T-helper 1 cell treated with Interleukin-12 subunit alpha and Interleukin-12 subunit beta and Interleukin-4 antibody, amounts not matched to agents 30 μg/mL and 1 μg/mL, for 36 hours (primary cell): ENCODE results near the gene NR5A1.

ENCODE experiments used
- H3K27ac Mint-ChIP-seq: one replicate; pipeline ENCODE4 v1.8.0; 2021; ENCODE audit warnings: mild to moderate bottlenecking, mixed read lengths
- H3K27me3 Mint-ChIP-seq: one replicate; pipeline ENCODE4 v1.8.0; 2021; ENCODE audit warnings: low read depth, mixed read lengths
- H3K36me3 Mint-ChIP-seq: one replicate; pipeline ENCODE4 v1.8.0; 2021; ENCODE audit warnings: low read depth, mixed read lengths
- H3K4me1 Mint-ChIP-seq: one replicate; pipeline ENCODE4 v1.8.0; 2021; ENCODE audit warnings: low read depth, mixed read lengths
- H3K4me3 Mint-ChIP-seq: one replicate; pipeline ENCODE4 v1.8.0; 2021; ENCODE audit warnings: mild to moderate bottlenecking, moderate library complexity, mixed read lengths
- H3K9me3 Mint-ChIP-seq: one replicate; pipeline ENCODE4 v1.8.0; 2021; ENCODE audit warnings: mixed read lengths

Gene NR5A1

DNA sequence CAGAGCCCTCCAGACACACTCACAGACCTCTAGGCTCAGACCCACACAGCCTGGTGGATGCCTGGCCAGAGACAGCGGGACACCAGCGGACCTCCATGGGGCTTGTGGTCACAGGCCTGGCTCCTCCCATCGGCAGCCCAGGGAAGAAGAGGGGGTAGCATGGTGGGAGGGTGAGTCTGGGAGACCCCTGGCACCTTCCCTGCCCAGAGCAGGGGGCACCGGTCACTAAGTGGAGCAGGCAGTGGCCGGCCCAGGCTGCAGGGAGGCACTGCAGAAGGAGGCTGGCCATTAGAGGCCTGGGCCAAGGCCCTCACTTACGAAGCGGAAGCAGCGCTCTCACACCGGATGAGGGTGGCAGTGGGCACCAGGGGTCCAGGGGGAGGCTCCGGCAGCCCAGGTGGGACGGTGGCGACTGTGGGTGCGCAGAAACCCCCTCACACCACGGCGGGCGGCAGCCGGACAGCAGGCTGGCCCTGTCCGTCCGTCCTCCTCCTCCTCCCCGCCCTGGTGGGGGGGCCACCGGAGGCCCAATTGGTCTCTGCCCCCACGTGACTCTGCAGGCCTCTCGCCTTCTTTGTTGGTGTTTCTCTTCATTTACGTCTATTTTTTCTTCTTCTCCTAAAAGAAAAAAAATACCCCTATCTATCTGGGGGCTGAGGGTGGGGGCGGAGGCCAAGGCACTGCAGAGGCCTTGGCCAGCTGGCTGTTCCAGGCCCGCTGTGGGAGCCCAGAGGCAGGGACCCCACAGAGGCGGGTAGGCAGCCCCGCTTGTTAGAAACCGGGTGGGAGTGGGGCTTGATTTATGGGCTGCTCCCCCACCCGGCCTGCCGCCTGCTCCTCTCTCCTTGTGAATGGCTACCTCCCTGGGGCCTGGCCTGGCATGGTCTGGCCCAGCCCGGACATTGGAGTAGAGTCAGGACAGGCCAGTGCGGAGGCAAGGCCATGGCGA is at the start of gene NR5A1:
NR5A1 (minus strand) TSS at position 469 of the 949 bp plus-strand sequence. CDS start 4,004 bp downstream, outside the sequence.
- H3K4me3 Mint-ChIP-seq: no peak within 1 kb of the TSS
- no peak within 1 kb of the TSS for H3K27ac Mint-ChIP-seq
- H3K36me3 Mint-ChIP-seq: peaks cover 2% of the 10 kb centered on the region
- H3K27me3 Mint-ChIP-seq: peaks cover 25% of the 10 kb centered on the region
- H3K9me3 Mint-ChIP-seq: no peaks in the 10 kb centered on the region
- peaks cover 6% of the 10 kb centered on the region for H3K4me1 Mint-ChIP-seq

DNA sequence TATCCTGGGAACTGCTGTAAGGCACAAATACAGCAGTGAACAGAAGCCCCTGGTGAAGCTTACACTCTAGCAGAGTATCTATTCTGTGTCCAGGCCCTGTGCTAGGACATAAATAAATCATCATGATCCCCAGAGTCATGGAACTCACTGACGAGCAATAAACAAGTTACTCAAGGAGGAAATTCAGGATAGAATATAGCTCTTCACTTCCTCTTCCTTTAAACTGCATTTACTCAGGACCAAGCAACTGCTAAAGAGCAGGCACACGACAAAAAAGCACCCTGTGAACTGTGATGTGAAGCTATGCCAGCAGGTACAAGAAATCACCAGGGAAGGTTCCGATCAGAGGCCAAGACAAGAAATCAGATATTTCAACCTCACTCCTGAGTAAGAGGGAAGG is 47.8 kb upstream of the NR5A1 start:
- peaks cover 2% of the 10 kb centered on the region for H3K4me1 Mint-ChIP-seq
- H3K4me3 Mint-ChIP-seq: no peak overlapping the region
- H3K36me3 Mint-ChIP-seq: no peaks in the 10 kb centered on the region
- no peaks in the 10 kb centered on the region for H3K9me3 Mint-ChIP-seq
- no peaks in the 10 kb centered on the region for H3K27me3 Mint-ChIP-seq
- H3K27ac Mint-ChIP-seq: no peak overlapping the region

DNA sequence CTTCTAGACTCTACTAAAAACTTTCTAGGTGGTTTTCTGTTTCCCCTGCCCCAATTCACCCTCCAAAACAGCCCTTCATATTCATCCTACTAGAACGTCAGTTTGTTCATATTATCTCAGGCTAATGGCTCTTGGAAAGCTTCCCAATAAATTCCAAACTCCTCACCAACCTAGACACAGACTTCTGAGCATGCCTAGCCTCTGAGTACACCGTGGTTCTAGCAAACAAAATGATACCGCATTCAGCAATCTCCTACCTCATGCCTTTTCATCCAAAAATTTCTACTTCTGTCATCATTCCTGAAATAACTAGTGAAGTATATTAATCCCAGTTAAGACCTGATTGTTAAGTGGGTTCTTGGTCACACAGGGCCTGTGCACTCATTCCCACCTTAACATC is 46.5 kb upstream of the NR5A1 start:
- Mint-ChIP-seq H3K4me3 (no peak overlapping the region), H3K27me3 (no peaks in the 10 kb centered on the region), H3K4me1 (peaks cover 7% of the 10 kb centered on the region), H3K9me3 (no peaks in the 10 kb centered on the region), H3K36me3 (no peaks in the 10 kb centered on the region), H3K27ac (no peak overlapping the region)

DNA sequence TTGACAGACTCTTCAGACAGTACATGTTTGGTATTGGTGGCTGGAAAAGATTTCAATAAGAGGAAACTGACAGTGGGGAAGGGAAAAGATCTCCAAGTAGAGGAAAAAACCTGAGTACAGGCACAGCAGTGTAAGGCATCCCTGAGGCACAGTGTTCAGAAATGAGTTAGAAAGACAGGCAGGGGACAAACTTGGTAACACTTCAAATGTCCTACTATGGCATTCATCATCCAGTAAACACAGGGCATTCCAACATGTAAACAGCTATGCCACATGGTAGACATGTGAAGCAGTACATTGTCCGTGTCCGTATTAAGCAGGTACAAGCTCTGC is 45.0 kb upstream of the NR5A1 start:
- no peaks in the 10 kb centered on the region for H3K36me3 Mint-ChIP-seq
- H3K27ac Mint-ChIP-seq: no peak overlapping the region
- H3K4me3 Mint-ChIP-seq: no peak overlapping the region
- no peaks in the 10 kb centered on the region for H3K27me3 Mint-ChIP-seq
- no peaks in the 10 kb centered on the region for H3K9me3 Mint-ChIP-seq
- peaks cover 9% of the 10 kb centered on the region for H3K4me1 Mint-ChIP-seq

DNA sequence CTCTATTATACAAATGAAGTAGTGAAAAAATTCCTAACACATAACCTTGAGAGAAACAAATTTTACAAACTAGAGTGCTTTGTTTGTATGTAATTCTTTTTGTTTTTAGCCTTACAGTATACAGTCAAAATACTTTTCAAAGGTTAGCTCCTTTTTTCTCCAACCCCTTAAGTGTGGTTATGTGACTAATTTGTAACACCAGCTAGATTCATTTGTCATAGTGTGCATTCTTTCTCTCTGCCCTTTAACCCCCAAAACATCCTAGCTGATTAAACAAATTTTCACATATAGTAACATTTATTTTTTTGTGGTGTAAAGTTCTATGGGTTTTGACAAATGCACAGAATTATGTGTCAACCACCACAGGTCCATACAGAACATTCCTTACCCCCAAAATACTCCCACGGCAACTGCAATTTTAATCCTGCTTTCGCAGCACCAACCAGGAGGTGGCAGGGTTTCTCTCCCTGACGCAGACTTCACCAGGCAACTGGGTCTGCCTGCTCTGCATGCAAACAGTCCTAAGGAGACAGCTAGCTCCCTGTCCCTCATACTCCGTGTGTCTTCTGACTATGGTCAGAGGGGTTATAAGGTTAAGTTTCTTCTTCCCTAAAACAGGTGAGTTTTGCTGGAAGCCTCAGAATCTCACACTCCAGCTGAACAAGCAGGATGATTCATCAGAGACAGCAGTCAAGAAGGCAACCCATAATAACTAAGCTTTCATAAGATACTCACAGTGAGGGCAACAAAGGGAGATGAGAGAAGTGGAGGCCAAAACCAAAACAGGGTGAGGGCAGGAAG is 44.5 kb upstream of the NR5A1 start:
- Mint-ChIP-seq H3K9me3 (no peaks in the 10 kb centered on the region), H3K27me3 (no peaks in the 10 kb centered on the region), H3K4me3 (no peak overlapping the region), H3K36me3 (no peaks in the 10 kb centered on the region), H3K27ac (no peak overlapping the region), H3K4me1 (peaks cover 9% of the 10 kb centered on the region)

DNA sequence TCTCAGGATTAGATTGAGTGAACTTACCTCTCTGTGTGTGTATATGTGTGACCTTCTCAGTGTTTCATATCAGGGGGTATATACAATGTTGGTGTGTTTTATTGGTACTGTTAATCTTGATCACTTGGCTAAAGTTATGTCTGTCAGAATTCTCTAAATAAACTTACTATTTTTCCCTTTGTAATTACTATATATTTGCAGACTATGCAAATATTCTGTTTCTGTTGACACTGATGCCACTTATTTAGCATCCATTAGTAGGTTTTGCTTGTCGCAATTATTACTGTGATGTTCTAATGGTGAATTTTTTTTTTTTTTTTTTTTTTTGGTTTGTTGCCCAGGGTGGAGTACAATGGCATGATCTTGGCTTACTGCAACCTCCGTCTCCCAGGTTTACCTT is 42.9 kb upstream of the NR5A1 start:
- no peaks in the 10 kb centered on the region for H3K27me3 Mint-ChIP-seq
- peaks cover 9% of the 10 kb centered on the region for H3K4me1 Mint-ChIP-seq
- H3K9me3 Mint-ChIP-seq: no peaks in the 10 kb centered on the region
- H3K4me3 Mint-ChIP-seq: no peak overlapping the region
- no peaks in the 10 kb centered on the region for H3K36me3 Mint-ChIP-seq
- no peak overlapping the region for H3K27ac Mint-ChIP-seq

DNA sequence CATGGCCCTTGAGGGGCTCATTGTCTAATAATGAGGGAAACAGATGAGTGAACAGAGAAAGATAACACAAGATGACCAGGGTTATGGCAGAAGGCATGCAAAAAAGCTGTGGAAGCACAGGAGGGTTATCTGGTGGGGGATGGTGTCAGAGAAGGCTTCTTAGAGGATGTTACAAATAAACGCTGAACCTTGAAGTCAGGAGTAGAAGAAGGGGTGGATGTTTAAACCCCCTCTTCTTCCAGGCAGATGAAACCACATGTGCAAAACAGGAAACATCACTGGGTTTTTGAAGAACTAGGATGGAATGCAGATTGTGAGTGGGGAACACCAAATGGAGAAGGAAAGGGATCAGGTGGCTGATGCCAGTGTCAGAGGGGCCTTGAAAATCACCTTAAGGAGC is 41.8 kb upstream of the NR5A1 start:
- no peak overlapping the region for H3K27ac Mint-ChIP-seq
- no peaks in the 10 kb centered on the region for H3K36me3 Mint-ChIP-seq
- no peak overlapping the region for H3K4me3 Mint-ChIP-seq
- H3K9me3 Mint-ChIP-seq: no peaks in the 10 kb centered on the region
- no peaks in the 10 kb centered on the region for H3K27me3 Mint-ChIP-seq
- peaks cover 9% of the 10 kb centered on the region for H3K4me1 Mint-ChIP-seq

DNA sequence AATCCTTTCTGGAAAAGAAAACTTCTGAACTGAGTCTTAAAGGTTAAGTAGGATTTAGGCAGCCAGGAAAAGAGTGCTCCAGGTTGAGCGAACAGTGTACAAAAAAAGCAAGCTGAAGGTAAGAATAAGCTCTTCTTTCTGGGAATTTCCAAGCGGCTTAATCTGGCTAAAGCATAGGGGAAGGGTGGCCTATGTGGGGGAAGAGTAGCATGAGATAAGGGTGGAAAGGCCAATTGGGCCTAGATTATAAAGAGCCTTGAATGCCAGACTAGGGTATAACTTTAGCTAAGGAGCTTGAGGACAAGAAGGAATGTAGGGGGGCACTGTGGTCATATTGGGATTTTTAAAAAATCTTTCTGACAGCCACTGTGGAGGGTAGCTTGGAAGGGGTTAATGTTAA is 37.3 kb upstream of the NR5A1 start:
- H3K4me1 Mint-ChIP-seq: peaks cover 7% of the 10 kb centered on the region
- no peaks in the 10 kb centered on the region for H3K36me3 Mint-ChIP-seq

DNA sequence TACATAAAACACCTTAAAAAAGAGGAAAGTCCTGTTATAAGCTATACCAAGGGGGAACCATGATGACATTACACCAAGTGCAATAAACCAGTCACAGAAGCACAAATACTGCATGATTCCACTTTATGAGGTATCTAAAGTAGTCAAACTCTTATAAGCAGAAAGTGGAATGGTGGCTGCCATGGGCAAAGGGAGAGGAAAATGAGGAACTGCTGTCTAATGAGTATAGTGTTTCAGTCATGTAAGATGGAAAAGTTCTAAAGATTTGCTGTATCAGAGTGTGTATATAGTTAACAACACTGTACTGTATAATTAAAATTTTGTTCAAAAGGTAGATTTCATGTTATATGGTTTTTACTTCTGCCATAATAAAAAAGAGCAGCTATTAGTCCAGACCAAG is 34.6 kb upstream of the NR5A1 start:
- no peak overlapping the region for H3K27ac Mint-ChIP-seq
- H3K36me3 Mint-ChIP-seq: no peaks in the 10 kb centered on the region
- no peak overlapping the region for H3K4me3 Mint-ChIP-seq
- no peaks in the 10 kb centered on the region for H3K4me1 Mint-ChIP-seq
- no peaks in the 10 kb centered on the region for H3K9me3 Mint-ChIP-seq
- peaks cover 4% of the 10 kb centered on the region for H3K27me3 Mint-ChIP-seq

More for the DNA sequence above, 37.3 kb upstream of the NR5A1 start:
- Mint-ChIP-seq H3K4me3 (no peak overlapping the region), H3K9me3 (no peaks in the 10 kb centered on the region), H3K27ac (no peak overlapping the region), H3K27me3 (peaks cover 4% of the 10 kb centered on the region)

DNA sequence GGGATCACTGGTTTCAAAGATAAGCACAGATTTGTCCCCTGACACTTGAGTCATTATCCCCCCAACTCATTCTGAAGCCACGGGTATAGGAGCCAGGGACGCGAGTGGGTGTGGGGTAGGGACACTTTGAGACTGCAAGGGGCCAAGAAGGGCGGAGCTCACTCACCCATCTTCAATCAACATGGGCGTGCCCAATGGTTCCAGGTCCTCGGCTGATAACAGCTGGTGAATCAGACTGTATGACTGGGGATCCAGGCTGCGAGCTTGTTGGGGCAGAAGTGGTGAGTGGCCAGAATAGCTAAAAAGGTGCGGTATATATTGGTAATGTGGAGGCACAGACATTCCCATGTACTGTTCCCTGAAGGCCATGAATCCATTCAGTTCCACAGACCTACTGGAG is 30.7 kb upstream of the NR5A1 start:
- no peaks in the 10 kb centered on the region for H3K9me3 Mint-ChIP-seq
- H3K27me3 Mint-ChIP-seq: peaks cover 9% of the 10 kb centered on the region
- H3K27ac Mint-ChIP-seq: no peak overlapping the region
- H3K4me1 Mint-ChIP-seq: no peaks in the 10 kb centered on the region
- no peaks in the 10 kb centered on the region for H3K36me3 Mint-ChIP-seq
- H3K4me3 Mint-ChIP-seq: no peak overlapping the region

DNA sequence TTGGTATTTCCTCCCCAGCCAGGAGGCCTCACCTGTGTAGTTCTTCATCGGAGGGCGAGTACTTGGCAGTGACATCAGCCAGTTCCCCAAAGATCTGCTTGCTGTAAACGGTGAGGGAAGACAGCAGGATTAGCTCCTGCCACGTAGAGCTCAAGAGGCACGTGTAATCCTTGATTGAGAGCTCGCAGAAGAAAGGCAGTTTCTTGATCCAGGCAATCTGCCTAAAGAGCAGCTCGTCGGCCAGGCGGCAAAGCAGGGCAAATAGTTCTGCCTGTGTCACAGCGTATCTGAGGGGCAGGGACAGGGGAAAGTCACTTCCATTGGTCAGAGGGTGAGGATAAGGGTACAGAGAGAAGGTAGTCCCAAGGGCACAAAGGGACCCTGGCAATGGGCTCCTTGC is 28.6 kb upstream of the NR5A1 start:
- Mint-ChIP-seq H3K4me3 (no peak overlapping the region), H3K27ac (no peak overlapping the region), H3K4me1 (no peaks in the 10 kb centered on the region), H3K27me3 (peaks cover 9% of the 10 kb centered on the region), H3K9me3 (no peaks in the 10 kb centered on the region), H3K36me3 (no peaks in the 10 kb centered on the region)

DNA sequence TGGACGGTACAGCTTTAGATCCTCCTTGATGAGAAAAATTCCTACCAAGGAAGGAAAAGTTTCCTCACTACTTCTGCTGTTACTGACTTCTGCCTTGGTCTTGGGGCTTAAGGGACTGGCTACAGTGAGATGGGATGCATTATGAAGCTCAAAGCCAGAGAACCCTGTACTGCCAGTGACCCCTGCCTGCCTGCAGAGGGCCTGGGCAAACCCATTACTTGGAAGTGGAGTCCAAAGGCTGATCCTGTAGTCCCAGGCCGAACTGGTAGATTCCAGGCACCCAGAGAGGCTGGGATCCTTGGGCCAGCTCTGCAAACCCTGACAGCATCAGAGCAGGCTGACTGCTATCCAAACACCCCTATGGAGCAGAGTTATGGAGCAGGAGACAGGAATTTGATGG is 25.7 kb upstream of the NR5A1 start:
- Mint-ChIP-seq H3K27me3 (peaks cover 8% of the 10 kb centered on the region), H3K9me3 (no peaks in the 10 kb centered on the region), H3K27ac (no peak overlapping the region), H3K36me3 (no peaks in the 10 kb centered on the region), H3K4me1 (no peaks in the 10 kb centered on the region), H3K4me3 (no peak overlapping the region)

DNA sequence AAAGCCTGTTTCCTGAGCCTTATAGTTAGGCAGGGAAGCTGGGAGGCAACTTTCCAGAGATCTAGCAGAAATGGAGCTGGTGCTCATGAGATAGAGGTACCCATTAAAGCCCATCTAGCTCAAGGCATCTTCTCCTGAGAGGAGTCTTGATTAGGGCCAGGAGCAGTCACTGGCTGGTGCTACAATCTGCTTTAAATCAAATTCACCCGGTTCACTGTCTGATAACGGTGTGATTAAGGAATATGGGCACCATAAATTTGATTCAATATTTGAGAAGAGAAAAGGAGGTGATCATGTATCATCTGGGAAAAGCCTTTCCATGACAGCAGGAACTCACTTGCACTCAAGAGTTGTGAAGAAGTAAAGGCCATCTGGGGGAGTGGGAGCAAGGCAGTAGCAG is 23.9 kb upstream of the NR5A1 start:
- H3K36me3 Mint-ChIP-seq: no peaks in the 10 kb centered on the region
- no peak overlapping the region for H3K4me3 Mint-ChIP-seq
- peaks cover 8% of the 10 kb centered on the region for H3K27me3 Mint-ChIP-seq
- H3K27ac Mint-ChIP-seq: no peak overlapping the region
- H3K9me3 Mint-ChIP-seq: no peaks in the 10 kb centered on the region
- no peaks in the 10 kb centered on the region for H3K4me1 Mint-ChIP-seq

DNA sequence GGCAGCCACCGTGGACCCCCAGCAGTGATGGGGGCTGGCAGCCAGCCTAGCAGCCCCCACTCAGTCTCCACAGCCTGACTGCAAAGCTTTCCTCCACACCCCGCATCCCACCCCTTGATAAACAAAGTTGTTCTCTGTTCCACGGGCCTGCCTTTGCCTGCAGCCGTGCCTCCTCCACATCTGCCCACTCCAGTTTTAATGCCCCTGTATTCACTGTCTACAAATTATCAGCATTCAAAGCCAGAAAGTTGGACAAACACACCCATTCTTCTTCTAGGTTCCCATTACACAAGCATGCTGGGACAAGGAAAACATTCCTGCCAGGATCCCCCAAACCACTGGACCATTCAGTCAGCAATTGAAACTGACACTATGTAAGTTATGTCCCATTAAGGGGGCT is 23.0 kb upstream of the NR5A1 start:
- H3K27ac Mint-ChIP-seq: no peak overlapping the region
- no peak overlapping the region for H3K4me3 Mint-ChIP-seq
- peaks cover 4% of the 10 kb centered on the region for H3K27me3 Mint-ChIP-seq
- no peaks in the 10 kb centered on the region for H3K9me3 Mint-ChIP-seq
- H3K4me1 Mint-ChIP-seq: no peaks in the 10 kb centered on the region
- no peaks in the 10 kb centered on the region for H3K36me3 Mint-ChIP-seq

DNA sequence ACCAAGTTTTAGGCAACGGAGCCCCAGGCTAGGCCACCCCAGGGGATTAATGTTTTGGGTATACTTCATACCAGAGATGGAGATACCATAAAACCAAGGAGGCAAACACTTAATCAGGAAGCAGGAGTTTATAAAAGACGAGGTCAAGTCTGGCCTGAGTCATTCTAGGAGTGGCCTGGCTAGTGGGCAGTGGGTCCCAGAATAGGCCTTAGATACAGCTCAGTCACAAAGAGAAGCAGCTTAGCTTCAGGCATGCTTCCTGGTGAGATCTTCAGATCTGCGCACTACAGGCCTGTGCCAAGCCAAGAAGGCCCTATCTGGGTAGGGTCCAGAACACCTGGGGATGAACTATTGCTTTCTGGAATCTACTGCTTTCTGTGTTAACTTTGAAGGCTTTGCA is 20.6 kb upstream of the NR5A1 start:
- H3K36me3 Mint-ChIP-seq: no peaks in the 10 kb centered on the region
- H3K9me3 Mint-ChIP-seq: no peaks in the 10 kb centered on the region
- H3K4me1 Mint-ChIP-seq: no peaks in the 10 kb centered on the region
- no peak overlapping the region for H3K27ac Mint-ChIP-seq
- peaks cover 9% of the 10 kb centered on the region for H3K27me3 Mint-ChIP-seq
- no peak overlapping the region for H3K4me3 Mint-ChIP-seq
